NCI-H2029 treated with DMSO at 0.1 percent for 48 hours (cell line): Measurements from ENCODE around the gene ARL6IP1.
A peak's percentile ranks its signal among the peaks of the same experiment; 100 is the strongest.
"Not testable (repeated sequence)": the region's sequence is repeated elsewhere in the genome, so short reads cannot be mapped to it uniquely, and the experiment has no call there.

Source experiments
- DNase-seq: peaks from one replicate; lab custom pipeline; 2025; lab: John Stamatoyannopoulos, UW

The ARL6IP1 gene

DNA sequence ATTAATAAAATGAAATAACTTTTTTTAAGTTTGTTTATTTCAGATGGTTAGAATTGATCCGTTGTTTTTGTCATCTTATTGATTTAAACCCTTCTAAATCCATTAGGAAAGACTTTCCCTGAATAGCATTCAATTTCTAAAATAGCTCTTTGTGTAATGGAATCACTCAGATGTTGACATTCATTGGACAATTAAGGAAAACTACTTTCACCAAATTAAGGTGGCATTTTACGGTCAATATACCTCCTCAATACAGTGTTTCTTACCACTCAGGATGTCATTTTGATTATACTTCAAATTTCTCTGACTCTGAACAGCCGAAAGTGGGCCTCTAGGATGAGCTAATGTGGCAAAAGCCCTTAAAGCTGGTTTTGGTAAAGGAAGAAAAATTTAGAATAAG lies 1.8 kb downstream of the ARL6IP1 start:
- DNase-seq = no peak

- DNase-seq = no peak
Measured at GRCh38 chr16:18797746-18798145, 3.6 kb downstream of the ARL6IP1 start.

GRCh38 chr16:18796377-18796776 lies 5.0 kb downstream of the ARL6IP1 start:
- DNase-seq = no peak

DNA sequence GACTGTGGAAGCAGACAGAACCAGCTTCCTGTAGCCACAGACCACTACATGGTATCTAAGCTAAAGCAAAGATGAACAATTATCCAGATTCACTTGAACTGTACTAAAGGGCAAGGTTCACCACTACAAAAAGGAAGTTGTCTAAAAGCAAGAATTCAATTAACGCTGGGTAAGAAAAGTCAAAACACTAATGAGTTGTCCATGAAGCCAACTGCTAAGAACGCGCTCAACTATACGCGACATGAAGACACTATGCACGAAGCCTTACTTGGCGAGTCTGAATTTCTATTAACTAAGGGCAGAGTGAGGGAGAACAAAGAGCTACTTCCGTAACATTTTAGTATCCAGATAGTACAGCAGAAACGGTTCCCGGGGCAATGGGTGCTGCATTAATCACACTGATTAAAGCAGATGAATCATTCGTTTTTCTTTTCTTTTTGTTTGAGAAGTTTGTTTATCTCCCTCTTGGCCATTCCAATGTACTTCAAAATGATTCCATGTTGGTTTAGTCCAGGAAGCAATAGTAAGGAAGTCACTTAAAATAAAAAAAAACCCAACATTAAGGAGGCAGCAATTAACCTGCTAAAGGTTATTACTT lies 8.4 kb downstream of the ARL6IP1 start:
- DNase-seq = no peak

DNA sequence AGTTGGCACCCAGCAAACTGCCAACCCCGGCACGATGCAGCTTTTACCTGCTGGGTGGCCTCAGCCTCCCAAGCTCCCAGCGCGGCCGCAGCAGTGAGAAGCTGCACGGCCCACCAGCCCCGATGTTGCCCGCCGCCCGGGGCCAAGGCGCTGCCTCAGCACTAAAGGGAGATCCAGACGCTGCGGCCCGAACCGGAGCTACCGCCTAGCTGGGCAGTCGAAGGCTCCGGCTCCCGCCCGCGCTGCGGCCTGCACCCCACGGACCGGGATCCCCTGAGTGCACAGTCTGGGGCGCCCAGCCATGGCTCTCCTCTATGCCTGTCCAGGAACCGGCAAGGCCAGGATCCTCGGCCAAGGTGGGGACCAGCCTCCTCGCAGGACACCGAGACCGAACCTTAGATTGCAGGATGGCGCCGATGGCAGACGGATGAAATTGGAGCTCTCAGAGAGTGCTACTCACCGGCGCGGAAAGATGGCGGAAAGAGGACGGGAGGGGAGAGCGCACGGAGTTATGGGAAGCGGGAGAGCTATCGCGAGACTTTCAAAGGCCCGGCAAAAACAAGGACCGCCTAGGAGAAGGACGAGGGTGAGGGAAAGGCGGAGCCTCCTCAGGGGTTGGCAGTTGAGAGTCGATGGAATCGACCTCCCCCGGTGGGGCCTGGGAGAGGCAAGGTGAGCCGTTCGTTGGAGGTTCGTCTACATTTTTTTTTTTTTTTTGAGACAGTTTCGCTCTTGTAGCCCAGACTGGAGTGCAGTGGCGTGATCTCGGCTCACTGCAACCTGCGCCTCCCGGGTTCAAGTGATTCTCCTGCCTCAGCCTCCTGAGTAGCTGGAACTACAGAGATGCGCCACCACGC lies 11.3 kb downstream of the ARL6IP1 start, which contains the start of gene RPS15A:
Gene RPS15A, minus strand, starts transcription at position 485 of the 857 bp plus-strand sequence. CDS start 1,221 bp downstream, outside the sequence.
- peak; percentile 94 for DNase-seq

- no peak for DNase-seq
Measured at GRCh38 chr16:18789515-18789849, 11.9 kb downstream of the ARL6IP1 start.

- DNase-seq = peak; percentile 65
Measured at GRCh38 chr16:18788828-18789514, 12.4 kb downstream of the ARL6IP1 start.

DNA sequence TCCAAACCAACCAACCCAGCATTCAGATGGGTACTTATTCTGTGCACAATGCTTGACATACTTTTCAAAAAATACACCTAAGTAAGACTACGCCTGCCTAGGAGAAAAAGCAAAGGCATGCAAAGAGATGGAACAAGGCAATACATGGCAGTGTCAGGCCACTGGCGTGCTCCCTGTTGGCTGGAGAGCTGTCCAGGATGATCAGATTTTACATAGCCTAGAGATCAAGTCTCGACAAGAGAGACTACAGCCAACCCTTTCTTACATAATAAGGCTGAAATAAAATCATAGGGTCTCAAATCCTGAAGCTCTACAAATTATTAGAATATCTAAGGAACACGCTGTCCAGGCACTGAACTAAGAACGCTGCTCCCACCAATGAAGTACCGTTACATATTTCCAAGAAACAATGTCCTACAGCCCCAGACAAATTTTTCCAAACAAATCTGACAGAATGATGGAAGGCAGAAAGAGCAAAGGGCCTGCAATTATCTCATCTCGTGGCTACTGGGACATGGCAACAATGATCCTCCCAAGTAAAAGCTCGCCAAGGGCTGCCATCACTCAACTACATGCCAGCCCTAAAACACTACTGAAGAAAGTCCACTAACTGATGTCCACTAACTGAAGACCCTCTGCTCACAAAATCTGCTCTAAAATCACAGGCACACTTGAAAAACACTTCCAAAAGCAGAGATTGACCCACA lies 16.3 kb downstream of the ARL6IP1 start:
- DNase-seq = no peak

GRCh38 chr16:18783430-18784341 lies 17.7 kb downstream of the ARL6IP1 start:
- DNase-seq = no peak

- no peak for DNase-seq
Measured at GRCh38 chr16:18782697-18783429, 18.5 kb downstream of the ARL6IP1 start.

DNA sequence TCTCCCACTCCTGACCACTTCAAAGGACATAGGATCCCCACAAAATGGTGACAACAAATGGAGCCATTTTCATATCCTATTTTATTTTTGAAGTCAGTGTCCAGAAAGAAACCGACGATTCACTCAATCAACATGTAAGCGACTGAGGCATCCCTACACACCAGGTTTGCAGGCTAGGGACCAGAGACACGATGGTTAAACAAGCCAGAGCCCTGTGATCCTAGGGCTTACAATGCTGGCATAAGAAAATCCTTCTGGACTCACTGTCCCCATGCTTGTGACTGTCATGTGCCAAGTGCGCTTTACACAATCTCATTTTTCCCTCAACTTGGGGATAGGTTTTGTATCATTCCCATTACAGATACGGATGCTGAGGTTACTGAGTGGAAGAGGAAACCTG lies 20.1 kb downstream of the ARL6IP1 start:
- DNase-seq = not testable (repeated sequence)

- DNase-seq = not testable (repeated sequence)
Measured at GRCh38 chr16:18780460-18781026, 20.8 kb downstream of the ARL6IP1 start.

- not testable (repeated sequence) for DNase-seq
Measured at GRCh38 chr16:18777664-18778063, 23.7 kb downstream of the ARL6IP1 start.

DNA sequence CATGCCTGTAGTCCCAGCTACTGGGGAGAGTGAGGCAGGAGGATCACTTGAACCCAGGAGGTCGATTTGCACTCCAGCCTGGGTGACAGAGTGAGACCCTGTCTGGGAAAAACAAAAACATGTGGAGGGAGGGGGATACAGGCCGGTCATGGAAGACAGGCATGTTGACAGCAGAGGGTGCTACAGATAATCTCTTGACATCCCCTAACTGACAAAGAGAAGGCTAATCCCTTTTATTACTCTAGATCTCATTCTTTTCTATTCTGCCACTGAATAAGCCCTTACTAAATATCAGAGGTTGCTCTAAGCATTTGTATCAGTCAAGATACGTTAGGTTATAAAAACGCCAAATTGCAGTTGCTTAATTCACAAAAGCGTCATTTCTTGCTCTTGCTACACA lies 25.0 kb downstream of the ARL6IP1 start:
- DNase-seq = not testable (repeated sequence)

- not testable (repeated sequence) for DNase-seq
Measured at GRCh38 chr16:18774651-18775050, 26.7 kb downstream of the ARL6IP1 start.

- DNase-seq = not testable (repeated sequence)
Measured at GRCh38 chr16:18772171-18772570, 29.2 kb downstream of the ARL6IP1 start.

DNA sequence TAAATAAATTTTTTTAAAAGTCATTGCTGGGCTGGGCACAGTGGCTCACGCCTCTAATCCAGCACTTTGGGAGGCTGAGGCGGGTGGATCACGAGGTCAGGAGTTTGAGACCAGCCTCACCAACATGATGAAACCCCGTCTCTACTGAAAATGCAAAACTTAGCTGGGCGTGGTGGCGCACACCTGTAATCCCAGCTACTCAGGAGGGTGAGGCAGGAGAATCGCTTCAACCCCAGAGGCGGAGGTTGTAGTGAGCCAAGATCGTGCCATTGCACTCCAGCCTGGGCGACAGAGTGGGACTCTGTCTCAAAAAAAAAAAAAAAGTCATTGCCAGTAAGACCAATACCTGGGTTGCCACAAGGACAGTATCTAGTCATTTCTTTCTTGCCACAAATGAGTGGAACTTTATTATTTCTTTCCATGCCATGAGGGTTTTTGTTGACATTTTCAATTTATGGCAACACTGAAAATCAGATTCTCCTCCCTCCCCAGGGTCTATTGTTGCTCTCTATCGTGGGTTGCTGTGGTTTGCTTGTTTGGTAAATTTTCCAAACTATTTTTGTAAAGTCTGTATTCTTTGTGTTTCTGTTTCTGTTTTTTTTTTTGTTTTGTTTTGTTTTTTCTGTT lies 30.9 kb downstream of the ARL6IP1 start:
- not testable (repeated sequence) for DNase-seq

DNA sequence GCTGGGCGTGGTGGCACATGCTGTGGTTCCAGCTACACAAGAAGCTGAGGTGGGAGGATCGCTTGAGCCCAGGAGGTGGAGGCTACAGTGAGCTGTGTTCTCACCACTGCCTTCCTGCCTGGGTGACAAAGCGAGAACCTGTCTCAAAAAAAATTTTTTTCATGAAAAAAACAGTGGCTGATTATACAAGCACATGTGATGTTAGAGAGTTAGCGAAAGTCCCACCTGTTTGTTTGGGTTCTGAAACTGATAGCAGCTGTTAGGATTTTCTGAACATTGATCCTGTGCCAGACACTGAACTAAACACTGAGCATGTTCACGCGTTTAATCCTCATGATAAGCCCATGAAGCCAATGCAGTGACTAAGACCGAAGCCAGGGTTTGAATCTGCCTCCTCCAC lies 34.1 kb downstream of the ARL6IP1 start:
- not testable (repeated sequence) for DNase-seq

GRCh38 chr16:18762713-18763112 lies 38.6 kb downstream of the ARL6IP1 start:
- not testable (repeated sequence) for DNase-seq
